GM21737 (cell line): ENCODE results near the gene EGLN2.
"Not testable (repeated sequence)": the region's sequence is repeated elsewhere in the genome, so short reads cannot be mapped to it uniquely, and the experiment has no call there.

Experiments
- ATAC-seq: cut with Tn5 transposase; IDR thresholded peaks from one replicate; pipeline ENCODE4 v1.9.1; 2021; ENCODE audit warnings: mild to moderate bottlenecking, moderate library complexity; ENCODE audit not compliant: unreplicated experiment

Gene EGLN2

GRCh38 chr19:40815223-40815622 lies 16.2 kb downstream of the EGLN2 start:
- no peak for ATAC-seq

- not testable (repeated sequence) for ATAC-seq
Observed at GRCh38 chr19:40818480-40819399, 19.7 kb downstream of the EGLN2 start.

- not testable (repeated sequence) for ATAC-seq
Observed at GRCh38 chr19:40819479-40820234, 20.7 kb downstream of the EGLN2 start.

- ATAC-seq = no peak
Observed at GRCh38 chr19:40822161-40822560, 23.2 kb downstream of the EGLN2 start.

- not testable (repeated sequence) for ATAC-seq
Observed at GRCh38 chr19:40822704-40823553, 23.9 kb downstream of the EGLN2 start.

- ATAC-seq = not testable (repeated sequence)
Observed at GRCh38 chr19:40824916-40825315, 25.9 kb downstream of the EGLN2 start.

- not testable (repeated sequence) for ATAC-seq
Observed at GRCh38 chr19:40825460-40826095, 26.6 kb downstream of the EGLN2 start.

- not testable (repeated sequence) for ATAC-seq
Observed at GRCh38 chr19:40826312-40826698, 27.3 kb downstream of the EGLN2 start.

- ATAC-seq = not testable (repeated sequence)
Observed at GRCh38 chr19:40826699-40827385, 27.9 kb downstream of the EGLN2 start.

- no peak for ATAC-seq
Observed at GRCh38 chr19:40827386-40828247, 28.6 kb downstream of the EGLN2 start.

- no peak for ATAC-seq
Observed at GRCh38 chr19:40829205-40829604, 30.2 kb downstream of the EGLN2 start.

GRCh38 chr19:40830741-40831140 lies 31.8 kb downstream of the EGLN2 start:
- ATAC-seq = not testable (repeated sequence)

GRCh38 chr19:40831502-40832430 lies 32.8 kb downstream of the EGLN2 start:
- ATAC-seq = no peak

- not testable (repeated sequence) for ATAC-seq
Observed at GRCh38 chr19:40832431-40832790, 33.4 kb downstream of the EGLN2 start.

- ATAC-seq = not testable (repeated sequence)
Observed at GRCh38 chr19:40833728-40834533, 34.9 kb downstream of the EGLN2 start.

GRCh38 chr19:40836754-40837429 lies 37.9 kb downstream of the EGLN2 start:
- ATAC-seq = no peak
